ENCODE measurements around the gene SLC19A1.

DNA sequence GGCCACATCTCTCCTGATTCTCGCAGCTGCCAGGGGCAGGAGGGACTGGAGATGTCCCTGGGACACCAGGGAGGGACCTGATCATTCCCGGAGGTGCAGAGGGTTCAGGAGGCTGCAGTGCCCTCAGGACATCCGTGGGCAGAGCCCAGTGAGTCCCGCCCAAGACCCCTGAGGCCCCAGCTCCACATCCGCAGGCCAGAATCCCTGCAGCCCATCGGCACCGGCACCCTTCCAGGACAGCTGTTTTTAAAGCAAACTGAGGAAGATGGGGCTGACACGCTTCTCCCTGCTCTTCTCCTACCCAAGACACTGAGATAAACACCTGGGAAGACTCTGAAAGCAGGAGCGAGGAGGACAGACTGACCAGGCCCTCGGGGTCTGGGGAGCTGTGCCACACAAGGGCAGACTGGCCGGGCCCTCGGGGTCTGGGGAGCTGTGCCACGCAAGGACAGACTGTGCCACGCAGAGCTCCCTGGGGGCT, 25.5 kb downstream of the SLC19A1 start:
- TF ChIP-seq, protein P1, sequence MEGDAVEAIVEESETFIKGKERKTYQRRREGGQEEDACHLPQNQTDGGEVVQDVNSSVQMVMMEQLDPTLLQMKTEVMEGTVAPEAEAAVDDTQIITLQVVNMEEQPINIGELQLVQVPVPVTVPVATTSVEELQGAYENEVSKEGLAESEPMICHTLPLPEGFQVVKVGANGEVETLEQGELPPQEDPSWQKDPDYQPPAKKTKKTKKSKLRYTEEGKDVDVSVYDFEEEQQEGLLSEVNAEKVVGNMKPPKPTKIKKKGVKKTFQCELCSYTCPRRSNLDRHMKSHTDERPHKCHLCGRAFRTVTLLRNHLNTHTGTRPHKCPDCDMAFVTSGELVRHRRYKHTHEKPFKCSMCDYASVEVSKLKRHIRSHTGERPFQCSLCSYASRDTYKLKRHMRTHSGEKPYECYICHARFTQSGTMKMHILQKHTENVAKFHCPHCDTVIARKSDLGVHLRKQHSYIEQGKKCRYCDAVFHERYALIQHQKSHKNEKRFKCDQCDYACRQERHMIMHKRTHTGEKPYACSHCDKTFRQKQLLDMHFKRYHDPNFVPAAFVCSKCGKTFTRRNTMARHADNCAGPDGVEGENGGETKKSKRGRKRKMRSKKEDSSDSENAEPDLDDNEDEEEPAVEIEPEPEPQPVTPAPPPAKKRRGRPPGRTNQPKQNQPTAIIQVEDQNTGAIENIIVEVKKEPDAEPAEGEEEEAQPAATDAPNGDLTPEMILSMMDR (IDR thresholded peaks at IDR 0.05) = no peak
- no peak for TF ChIP-seq POLR2AphosphoS5 (IDR thresholded peaks at IDR 0.05)

Data from prostate gland (tissue), 2 donors.